OCI-LY3 (cell line): ENCODE results near the gene SPEN.

ENCODE experiments used
- EZH2phosphoT487 ChIP-seq: fragments of 200-600 bp; shearing (Covaris generic); IDR thresholded peaks from 2 replicates; pipeline ENCODE4 v1.6.1; 2018; ENCODE audit warnings: antibody characterized with exemption, mixed run types, low read depth
- TF ChIP-seq, protein P1 (sequence below): fragments of 200-600, 300-600 bp; sonication (generic); IDR thresholded peaks from 2 replicates; pipeline ENCODE4 v1.5.1; 2014; ENCODE audit warnings: antibody characterized with exemption, low read length, low read depth

DNA sequence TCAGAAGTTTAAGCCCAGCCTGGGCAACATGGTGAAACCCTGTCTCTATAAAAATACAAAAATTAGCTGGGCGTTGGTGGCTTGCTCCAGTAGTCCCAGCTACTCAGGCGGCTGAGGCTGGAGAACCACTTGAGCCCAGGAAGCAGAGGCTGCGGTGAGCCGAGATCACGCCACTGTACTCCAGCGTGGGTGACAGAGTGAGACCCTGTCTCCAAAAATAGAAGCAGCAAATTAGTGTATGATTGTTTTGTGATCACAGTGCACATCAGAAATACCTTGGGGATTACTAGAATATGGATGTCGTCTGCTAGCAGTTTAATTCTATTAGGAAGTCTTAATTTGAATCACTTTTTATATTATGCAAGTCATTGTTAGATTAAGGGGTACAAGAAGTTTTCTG is 69.4 kb downstream of the SPEN start:
- TF ChIP-seq, protein P1, sequence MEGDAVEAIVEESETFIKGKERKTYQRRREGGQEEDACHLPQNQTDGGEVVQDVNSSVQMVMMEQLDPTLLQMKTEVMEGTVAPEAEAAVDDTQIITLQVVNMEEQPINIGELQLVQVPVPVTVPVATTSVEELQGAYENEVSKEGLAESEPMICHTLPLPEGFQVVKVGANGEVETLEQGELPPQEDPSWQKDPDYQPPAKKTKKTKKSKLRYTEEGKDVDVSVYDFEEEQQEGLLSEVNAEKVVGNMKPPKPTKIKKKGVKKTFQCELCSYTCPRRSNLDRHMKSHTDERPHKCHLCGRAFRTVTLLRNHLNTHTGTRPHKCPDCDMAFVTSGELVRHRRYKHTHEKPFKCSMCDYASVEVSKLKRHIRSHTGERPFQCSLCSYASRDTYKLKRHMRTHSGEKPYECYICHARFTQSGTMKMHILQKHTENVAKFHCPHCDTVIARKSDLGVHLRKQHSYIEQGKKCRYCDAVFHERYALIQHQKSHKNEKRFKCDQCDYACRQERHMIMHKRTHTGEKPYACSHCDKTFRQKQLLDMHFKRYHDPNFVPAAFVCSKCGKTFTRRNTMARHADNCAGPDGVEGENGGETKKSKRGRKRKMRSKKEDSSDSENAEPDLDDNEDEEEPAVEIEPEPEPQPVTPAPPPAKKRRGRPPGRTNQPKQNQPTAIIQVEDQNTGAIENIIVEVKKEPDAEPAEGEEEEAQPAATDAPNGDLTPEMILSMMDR: no peak
- no peak for TF ChIP-seq EZH2phosphoT487
